GM12891 (cell line): Measurements from ENCODE around the gene STK10.
"Not testable (repeated sequence)": the region's sequence is repeated elsewhere in the genome, so short reads cannot be mapped to it uniquely, and the experiment has no call there.

ENCODE experiments used
- PAX5 ChIP-seq: IDR thresholded peaks from 2 replicates; pipeline ENCODE4 v1.6.1; 2011; ENCODE audit warnings: low read length, moderate library complexity, mild to moderate bottlenecking; ENCODE audit not compliant: insufficient read depth, severe bottlenecking
- POLR2A ChIP-seq: IDR thresholded peaks from 2 replicates; pipeline ENCODE4 v1.6.1; 2011; ENCODE audit warnings: low read depth, low read length, control low read depth
- POLR2AphosphoS5 ChIP-seq: IDR thresholded peaks from 2 replicates; pipeline ENCODE4 v1.6.1; 2011; ENCODE audit warnings: low read depth, low read length, control low read depth
- POU2F2 ChIP-seq: IDR thresholded peaks from 2 replicates; pipeline ENCODE4 v1.6.1; 2011; ENCODE audit warnings: low read depth, mild to moderate bottlenecking, control low read depth, low read length, moderate library complexity
- SPI1 ChIP-seq: IDR thresholded peaks from 2 replicates; pipeline ENCODE4 v1.6.1; 2011; ENCODE audit warnings: low read depth, low read length, control low read depth
- TAF1 ChIP-seq: IDR thresholded peaks from 2 replicates; pipeline ENCODE4 v1.6.1; 2011; ENCODE audit warnings: low read depth, low read length, control low read depth

DNA sequence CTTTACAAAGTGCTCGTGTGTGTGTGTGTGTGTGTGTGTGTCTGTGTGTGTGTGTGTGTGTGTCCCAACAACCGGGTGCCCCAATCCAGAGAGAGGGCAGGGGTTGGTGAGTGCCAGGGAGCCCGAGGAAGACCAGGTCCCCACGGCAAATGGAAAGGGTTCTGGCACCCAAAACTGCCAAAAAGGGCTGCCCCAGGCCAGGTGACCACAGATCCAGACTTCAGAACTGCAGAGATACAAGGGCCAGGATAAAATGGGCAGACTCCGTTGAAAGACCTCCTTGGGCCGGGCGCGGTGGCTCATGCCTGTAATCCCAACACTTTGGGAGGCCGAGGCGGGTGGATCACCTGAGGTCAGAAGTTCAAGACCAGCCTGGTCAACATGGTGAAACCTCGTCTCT lies 38.5 kb downstream of the STK10 start:
- not testable (repeated sequence) for TF ChIP-seq PAX5, POLR2AphosphoS5, POLR2A, SPI1, TAF1, POU2F2
